Measurements from ENCODE around the gene ATP6V1C2. TPM values are rescaled to one million over a fixed set of nuclear protein-coding genes. Genes with fewer than 3 reads are reported as not detected.
A peak's percentile ranks its signal among the peaks of the same experiment; 100 is the strongest.

ATP6V1C2 gene
- total RNA-seq, 2 donors from 2014 or later, result not detected

- peaks cover 6% of the 10 kb centered on the region for H3K4me1 Mint-ChIP-seq
Measured at GRCh38 chr2:10764896-10765295, 43.5 kb downstream of the ATP6V1C2 start.

GRCh38 chr2:10765461-10765860 lies 44.0 kb downstream of the ATP6V1C2 start:
- no peaks in the 10 kb centered on the region for H3K9me3 ChIP-seq (ENCODE audit: control insufficient read depth, low read length, poor library complexity, severe bottlenecking)
- Mint-ChIP-seq H3K27ac (no peak overlapping the region), H3K4me1 (peaks cover 6% of the 10 kb centered on the region), H3K36me3 (ENCODE audit: low read depth) (peaks cover 2% of the 10 kb centered on the region), H3K27me3 (peaks cover 6% of the 10 kb centered on the region), H3K4me3 (peak overlapping the region; percentile 19)
- no peak for DNase-seq
- no peak for ATAC-seq

More at GRCh38 chr2:10764896-10765295, 43.5 kb downstream of the ATP6V1C2 start:
- H3K9me3 ChIP-seq (ENCODE audit: control insufficient read depth, low read length, poor library complexity, severe bottlenecking), result no peaks in the 10 kb centered on the region
- H3K27me3 Mint-ChIP-seq, result peaks cover 6% of the 10 kb centered on the region
- H3K4me3 Mint-ChIP-seq, result no peak overlapping the region
- ATAC-seq (no peak), DNase-seq (no peak)
- peaks cover 2% of the 10 kb centered on the region for H3K36me3 Mint-ChIP-seq (ENCODE audit: low read depth)
- no peak overlapping the region for H3K27ac Mint-ChIP-seq

- DNase-seq (no peak), ATAC-seq (no peak)
- H3K9me3 ChIP-seq (ENCODE audit: control insufficient read depth, low read length, poor library complexity, severe bottlenecking), result no peaks in the 10 kb centered on the region
- Mint-ChIP-seq H3K4me3 (peak overlapping the region; percentile 19), H3K27me3 (peaks cover 6% of the 10 kb centered on the region), H3K36me3 (ENCODE audit: low read depth) (peaks cover 2% of the 10 kb centered on the region), H3K4me1 (peaks cover 6% of the 10 kb centered on the region), H3K27ac (no peak overlapping the region)
Measured at GRCh38 chr2:10765914-10766313, 44.5 kb downstream of the ATP6V1C2 start.

GRCh38 chr2:10768063-10768507 lies 46.7 kb downstream of the ATP6V1C2 start:
- Mint-ChIP-seq H3K4me3 (no peak overlapping the region), H3K27me3 (peaks cover 4% of the 10 kb centered on the region), H3K36me3 (ENCODE audit: low read depth) (peaks cover under 1% of the 10 kb centered on the region), H3K4me1 (peaks cover 2% of the 10 kb centered on the region), H3K27ac (no peak overlapping the region)
- H3K9me3 ChIP-seq (ENCODE audit: control insufficient read depth, low read length, poor library complexity, severe bottlenecking), result no peaks in the 10 kb centered on the region
- ATAC-seq, result no peak
- no peak for DNase-seq

GRCh38 chr2:10770956-10771750 lies 49.7 kb downstream of the ATP6V1C2 start:
- no peak for ATAC-seq
- H3K4me1 Mint-ChIP-seq, result no peaks in the 10 kb centered on the region
- H3K36me3 Mint-ChIP-seq (ENCODE audit: low read depth), result no peaks in the 10 kb centered on the region
- H3K9me3 ChIP-seq (ENCODE audit: control insufficient read depth, low read length, poor library complexity, severe bottlenecking), result no peaks in the 10 kb centered on the region
- H3K27ac Mint-ChIP-seq, result no peak overlapping the region
- no peaks in the 10 kb centered on the region for H3K27me3 Mint-ChIP-seq
- no peak overlapping the region for H3K4me3 Mint-ChIP-seq
- no peak for DNase-seq

GRCh38 chr2:10771786-10772185 lies 50.4 kb downstream of the ATP6V1C2 start:
- DNase-seq, result no peak
- Mint-ChIP-seq H3K4me3 (no peak overlapping the region), H3K27ac (no peak overlapping the region), H3K4me1 (no peaks in the 10 kb centered on the region), H3K27me3 (no peaks in the 10 kb centered on the region), H3K36me3 (ENCODE audit: low read depth) (no peaks in the 10 kb centered on the region)
- H3K9me3 ChIP-seq (ENCODE audit: control insufficient read depth, low read length, poor library complexity, severe bottlenecking), result no peaks in the 10 kb centered on the region
- ATAC-seq, result no peak

GRCh38 chr2:10772201-10772867 lies 50.9 kb downstream of the ATP6V1C2 start:
- no peak for DNase-seq
- H3K9me3 ChIP-seq (ENCODE audit: control insufficient read depth, low read length, poor library complexity, severe bottlenecking), result no peaks in the 10 kb centered on the region
- Mint-ChIP-seq H3K36me3 (ENCODE audit: low read depth) (no peaks in the 10 kb centered on the region), H3K4me1 (no peaks in the 10 kb centered on the region), H3K4me3 (no peak overlapping the region), H3K27me3 (no peaks in the 10 kb centered on the region), H3K27ac (no peak overlapping the region)
- no peak for ATAC-seq

- Mint-ChIP-seq H3K27me3 (no peaks in the 10 kb centered on the region), H3K27ac (no peak overlapping the region)
Measured at GRCh38 chr2:10772868-10773215, 51.4 kb downstream of the ATP6V1C2 start.

GRCh38 chr2:10773821-10774341 lies 52.5 kb downstream of the ATP6V1C2 start:
- peaks cover 2% of the 10 kb centered on the region for H3K4me1 Mint-ChIP-seq
- H3K4me3 Mint-ChIP-seq, result no peak overlapping the region
- no peaks in the 10 kb centered on the region for H3K36me3 Mint-ChIP-seq (ENCODE audit: low read depth)
- H3K27ac Mint-ChIP-seq, result no peak overlapping the region
- no peak for ATAC-seq
- no peak for DNase-seq
- H3K27me3 Mint-ChIP-seq, result no peaks in the 10 kb centered on the region
- H3K9me3 ChIP-seq (ENCODE audit: control insufficient read depth, low read length, poor library complexity, severe bottlenecking), result no peaks in the 10 kb centered on the region

More at GRCh38 chr2:10772868-10773215, 51.4 kb downstream of the ATP6V1C2 start:
- Mint-ChIP-seq H3K4me3 (no peak overlapping the region), H3K36me3 (ENCODE audit: low read depth) (no peaks in the 10 kb centered on the region), H3K4me1 (no peaks in the 10 kb centered on the region)
- ATAC-seq (no peak), DNase-seq (no peak)
- no peaks in the 10 kb centered on the region for H3K9me3 ChIP-seq (ENCODE audit: control insufficient read depth, low read length, poor library complexity, severe bottlenecking)

- Mint-ChIP-seq H3K27me3 (no peaks in the 10 kb centered on the region), H3K4me1 (peaks cover 2% of the 10 kb centered on the region), H3K36me3 (ENCODE audit: low read depth) (no peaks in the 10 kb centered on the region), H3K27ac (no peak overlapping the region), H3K4me3 (no peak overlapping the region)
- no peaks in the 10 kb centered on the region for H3K9me3 ChIP-seq (ENCODE audit: control insufficient read depth, low read length, poor library complexity, severe bottlenecking)
- ATAC-seq (no peak), DNase-seq (no peak)
Measured at GRCh38 chr2:10774394-10774793, 53.0 kb downstream of the ATP6V1C2 start.

- no peak overlapping the region for H3K27ac Mint-ChIP-seq
- H3K4me3 Mint-ChIP-seq, result no peak overlapping the region
- DNase-seq (no peak), ATAC-seq (no peak)
- H3K36me3 Mint-ChIP-seq (ENCODE audit: low read depth), result no peaks in the 10 kb centered on the region
- no peaks in the 10 kb centered on the region for H3K9me3 ChIP-seq (ENCODE audit: control insufficient read depth, low read length, poor library complexity, severe bottlenecking)
- H3K27me3 Mint-ChIP-seq, result no peaks in the 10 kb centered on the region
- H3K4me1 Mint-ChIP-seq, result peaks cover 2% of the 10 kb centered on the region
Measured at GRCh38 chr2:10775021-10775780, 53.8 kb downstream of the ATP6V1C2 start.

GRCh38 chr2:10775831-10776230 lies 54.4 kb downstream of the ATP6V1C2 start:
- no peaks in the 10 kb centered on the region for H3K36me3 Mint-ChIP-seq (ENCODE audit: low read depth)
- H3K27me3 Mint-ChIP-seq, result no peaks in the 10 kb centered on the region
- H3K9me3 ChIP-seq (ENCODE audit: control insufficient read depth, low read length, poor library complexity, severe bottlenecking), result no peaks in the 10 kb centered on the region
- ATAC-seq (no peak), DNase-seq (no peak)
- no peak overlapping the region for H3K27ac Mint-ChIP-seq
- peaks cover 2% of the 10 kb centered on the region for H3K4me1 Mint-ChIP-seq
- H3K4me3 Mint-ChIP-seq, result no peak overlapping the region

Measured in T-helper 17 cell (primary cell).